CD4-positive, alpha-beta T cell treated with Interleukin-15 for 4 hours (primary cell): ENCODE results near the gene CYCS.
"Not testable (repeated sequence)": the region's sequence is repeated elsewhere in the genome, so short reads cannot be mapped to it uniquely, and the experiment has no call there.

Experiments
- DNase-seq: peaks from one replicate; pipeline ENCODE4 v3.0.0-alpha.2; 2020; ENCODE audit warnings: low spot score

The CYCS gene

DNA sequence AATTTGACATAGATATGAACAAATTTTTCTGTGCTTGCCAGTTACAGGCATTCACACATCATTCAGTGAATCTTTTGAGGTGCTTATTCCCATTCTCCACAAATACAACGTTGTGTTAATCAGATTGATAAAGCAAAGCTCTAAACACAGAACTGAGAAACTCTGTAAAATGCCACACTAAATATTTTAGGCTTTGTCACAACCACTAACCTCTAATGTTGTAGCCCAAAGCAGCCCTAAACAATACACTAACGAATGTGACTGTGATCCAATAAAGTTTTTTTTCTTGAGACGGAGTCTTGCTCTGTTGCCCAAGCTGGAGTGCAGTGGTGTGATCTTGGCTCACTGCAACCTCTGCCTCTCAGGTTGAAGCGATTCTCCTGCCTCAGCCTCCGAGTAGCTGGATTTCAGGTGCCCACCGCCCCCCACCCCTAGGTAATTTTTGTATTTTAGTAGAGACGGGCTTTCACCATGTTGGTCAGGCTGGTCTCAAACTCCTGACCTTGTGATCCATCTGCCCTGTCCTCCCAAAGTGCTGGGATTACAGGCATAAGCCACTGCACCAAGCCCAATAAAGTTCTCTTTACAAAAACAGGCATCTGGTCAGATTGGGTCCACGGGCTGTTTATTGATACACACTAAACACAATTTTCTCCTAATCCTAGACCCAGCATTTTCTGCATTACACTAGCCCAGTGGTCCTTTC lies 6.9 kb downstream of the CYCS start:
- DNase-seq: no peak

DNA sequence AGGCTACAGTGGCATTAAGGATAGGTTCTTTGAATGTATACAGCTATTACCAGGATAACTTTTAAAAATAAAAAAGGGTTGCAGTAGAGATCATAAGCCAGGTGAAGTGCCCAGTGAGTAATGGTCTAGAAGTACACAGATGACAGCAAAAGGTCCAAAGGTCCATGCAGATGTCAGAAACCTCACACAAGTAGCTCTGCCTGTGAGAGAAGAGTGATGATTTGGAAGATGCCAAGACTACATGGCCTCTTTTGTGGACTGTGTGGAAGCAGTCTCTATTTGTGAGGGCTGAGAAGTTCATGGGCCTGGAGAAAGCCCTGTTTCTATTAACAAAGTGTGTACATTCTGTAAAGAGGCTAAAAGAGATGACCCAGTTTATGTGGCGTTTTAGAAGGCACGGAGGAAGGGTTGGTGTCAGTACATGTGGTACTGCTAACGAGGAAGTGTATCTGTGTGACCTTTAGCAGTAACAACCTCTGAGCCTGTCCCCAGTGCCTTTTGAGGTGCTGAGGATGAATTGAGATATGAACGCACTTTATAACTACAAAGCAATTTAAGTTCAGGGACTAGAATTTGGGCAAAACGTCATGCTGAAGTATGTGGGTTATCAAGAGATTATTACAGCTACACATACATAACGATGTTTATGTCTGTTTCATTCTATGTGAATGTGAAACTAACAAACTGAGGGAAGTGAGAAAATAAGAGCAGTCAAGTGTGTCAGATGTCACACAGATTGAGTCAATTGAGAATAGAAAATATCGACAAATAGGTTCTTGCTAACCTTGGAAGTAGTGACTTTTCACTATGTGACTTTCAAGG lies 7.6 kb downstream of the CYCS start:
- no peak for DNase-seq

DNA sequence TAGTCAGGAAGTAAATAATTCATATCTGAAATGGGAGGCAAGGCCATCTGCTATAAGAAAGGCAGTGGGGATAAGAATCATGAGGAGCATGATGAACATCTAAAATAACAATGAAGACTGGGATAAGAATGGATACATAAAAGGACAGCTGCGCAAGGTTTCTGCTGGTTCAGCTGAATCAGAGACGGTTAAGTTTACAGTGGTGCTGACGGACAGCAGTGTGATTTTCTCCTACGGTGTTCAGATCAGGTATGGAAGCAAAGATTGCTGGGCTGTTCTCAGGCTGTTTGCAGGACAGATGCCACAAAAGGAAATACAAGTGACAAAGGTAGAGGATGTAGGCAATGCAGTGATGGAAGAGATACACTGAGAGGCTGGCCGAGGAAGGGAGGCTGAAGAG lies 8.4 kb downstream of the CYCS start:
- no peak for DNase-seq

DNA sequence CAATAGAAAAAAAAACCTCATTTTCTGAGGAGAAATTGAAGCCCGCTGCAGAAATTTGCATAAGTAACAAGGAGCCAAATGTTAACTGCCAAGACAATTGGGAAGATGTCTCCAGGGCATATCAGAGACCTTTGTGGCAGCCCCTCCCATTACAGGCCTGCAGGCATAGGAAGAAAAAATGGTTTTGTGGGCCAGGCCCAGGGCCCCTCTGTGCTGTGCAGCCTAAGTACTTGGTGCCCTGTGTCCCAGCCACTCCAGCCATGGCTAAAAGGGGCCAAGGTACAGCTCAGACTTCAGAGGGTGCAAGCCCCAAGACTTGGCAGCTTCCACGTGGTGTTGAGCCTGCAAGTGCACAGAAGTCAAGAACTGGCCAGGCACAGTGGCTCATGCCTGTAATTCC lies 14.5 kb downstream of the CYCS start:
- not testable (repeated sequence) for DNase-seq

DNA sequence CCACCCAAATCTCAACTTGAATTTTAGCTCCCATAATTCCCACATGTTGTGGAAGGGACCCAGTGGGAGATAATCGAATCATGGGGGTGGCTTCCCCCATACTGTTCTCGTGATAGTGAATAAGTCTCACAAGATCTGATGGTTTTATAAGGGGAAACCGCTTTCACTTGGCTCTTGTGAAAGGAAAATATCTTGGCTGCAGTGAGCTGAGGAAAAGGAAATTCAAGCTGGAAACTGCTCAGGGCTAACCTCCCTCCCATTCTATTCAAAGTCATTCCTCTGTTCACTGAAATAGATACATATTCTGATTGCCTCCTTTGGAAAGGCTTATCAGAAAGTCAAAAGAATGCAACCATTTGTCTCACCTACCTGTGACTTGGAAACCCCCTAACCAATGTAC lies 15.8 kb downstream of the CYCS start:
- no peak for DNase-seq

DNA sequence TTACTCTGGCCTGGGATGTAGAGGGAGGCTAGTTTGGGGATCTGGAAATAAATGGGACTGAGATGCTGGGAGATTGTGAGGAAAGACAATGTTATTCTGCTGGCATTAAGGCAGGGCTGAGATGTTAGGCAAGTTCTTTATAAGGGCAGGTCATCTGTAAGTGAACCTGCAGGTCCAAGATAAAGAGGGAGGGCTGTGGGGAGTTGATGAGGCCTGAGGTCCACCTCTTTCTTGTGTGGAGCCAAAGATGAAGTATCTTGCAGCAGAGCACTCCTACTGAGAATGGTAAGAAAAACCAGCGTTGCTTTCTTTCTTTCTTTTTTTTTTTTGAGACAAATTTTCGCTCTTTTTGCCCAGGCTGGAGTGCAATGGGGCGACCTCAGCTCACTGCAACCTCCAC lies 19.1 kb downstream of the CYCS start:
- DNase-seq: no peak

DNA sequence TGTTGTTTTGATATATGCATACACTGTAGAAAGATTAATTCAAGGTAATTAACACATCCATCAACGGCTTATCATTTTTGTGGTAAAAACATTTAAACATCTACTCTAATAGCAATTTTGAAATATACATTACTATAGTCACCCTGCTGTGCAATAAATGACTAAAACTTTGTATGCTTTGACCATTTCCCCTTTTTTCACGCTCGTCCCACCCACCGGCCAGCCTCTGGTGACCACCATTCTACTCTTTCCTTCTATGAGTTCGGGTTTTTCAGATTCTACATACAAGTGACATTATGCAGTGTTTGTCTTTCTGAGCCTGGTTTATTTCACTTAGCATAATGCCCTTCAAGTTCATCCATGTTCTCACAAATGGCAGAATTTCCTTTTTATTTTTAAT lies 21.3 kb downstream of the CYCS start:
- no peak for DNase-seq

DNA sequence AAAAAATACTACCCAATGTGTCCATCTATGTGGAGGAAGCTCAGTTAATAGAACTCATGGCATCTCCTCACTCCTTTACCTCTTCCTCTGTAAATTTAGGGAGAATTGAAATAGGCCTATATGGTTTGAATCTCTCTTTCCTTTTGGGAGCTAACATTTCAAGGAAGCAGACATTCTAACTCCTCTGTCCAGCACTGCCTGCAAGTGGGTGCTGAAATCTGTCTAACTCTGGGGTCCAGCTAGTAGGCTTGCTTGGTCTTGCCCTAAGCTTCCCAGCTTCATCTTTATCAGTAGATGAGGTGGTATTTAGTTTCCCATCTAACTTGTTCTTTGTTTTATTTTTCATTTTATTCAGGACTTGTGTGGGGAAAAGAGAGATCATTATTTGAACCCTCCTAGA lies 23.2 kb downstream of the CYCS start:
- no peak for DNase-seq

DNA sequence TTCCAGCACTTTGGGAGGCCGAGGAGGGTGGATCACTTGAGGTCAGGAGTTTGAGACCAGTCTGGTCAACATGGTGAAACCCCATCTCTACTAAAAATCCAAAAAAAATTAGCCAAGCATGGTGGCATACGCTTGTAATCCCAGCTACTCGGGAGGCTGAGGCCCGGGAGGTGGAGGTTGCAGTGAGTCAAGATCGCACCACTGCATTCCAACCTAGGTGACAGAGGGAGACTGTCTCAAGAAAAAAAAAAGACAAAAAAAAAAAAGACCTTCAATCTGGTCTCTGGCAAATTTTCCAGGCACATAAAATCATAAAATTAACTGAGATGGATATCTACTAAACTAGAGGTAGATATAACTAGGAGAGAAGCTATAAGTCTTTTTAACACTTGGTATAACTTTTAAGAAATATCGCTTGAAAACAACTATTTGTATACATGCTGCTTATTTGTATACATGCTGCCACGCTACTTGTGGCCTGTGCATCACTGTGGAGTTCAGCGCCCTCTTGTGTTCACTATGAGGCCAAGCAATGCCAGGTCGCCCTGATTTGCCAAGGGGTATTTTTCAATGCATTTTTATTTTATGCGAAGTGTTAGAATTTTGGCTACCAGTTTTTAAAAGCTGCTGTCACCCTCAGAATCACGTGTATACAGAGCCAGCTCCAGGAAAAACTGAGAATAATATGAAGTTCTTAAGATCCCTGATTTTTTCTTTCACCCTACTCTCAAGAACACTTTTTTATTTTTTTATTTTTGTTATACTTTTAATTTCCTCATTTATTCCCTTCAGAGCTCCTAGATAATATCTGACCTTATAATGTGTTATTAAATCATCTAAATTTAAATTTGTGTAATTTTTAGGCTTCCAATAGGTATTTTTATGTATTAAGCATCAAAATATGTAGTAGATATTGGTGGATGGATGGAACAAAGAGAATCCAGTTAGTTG lies 26.7 kb downstream of the CYCS start:
- DNase-seq: peak; percentile 62

DNA sequence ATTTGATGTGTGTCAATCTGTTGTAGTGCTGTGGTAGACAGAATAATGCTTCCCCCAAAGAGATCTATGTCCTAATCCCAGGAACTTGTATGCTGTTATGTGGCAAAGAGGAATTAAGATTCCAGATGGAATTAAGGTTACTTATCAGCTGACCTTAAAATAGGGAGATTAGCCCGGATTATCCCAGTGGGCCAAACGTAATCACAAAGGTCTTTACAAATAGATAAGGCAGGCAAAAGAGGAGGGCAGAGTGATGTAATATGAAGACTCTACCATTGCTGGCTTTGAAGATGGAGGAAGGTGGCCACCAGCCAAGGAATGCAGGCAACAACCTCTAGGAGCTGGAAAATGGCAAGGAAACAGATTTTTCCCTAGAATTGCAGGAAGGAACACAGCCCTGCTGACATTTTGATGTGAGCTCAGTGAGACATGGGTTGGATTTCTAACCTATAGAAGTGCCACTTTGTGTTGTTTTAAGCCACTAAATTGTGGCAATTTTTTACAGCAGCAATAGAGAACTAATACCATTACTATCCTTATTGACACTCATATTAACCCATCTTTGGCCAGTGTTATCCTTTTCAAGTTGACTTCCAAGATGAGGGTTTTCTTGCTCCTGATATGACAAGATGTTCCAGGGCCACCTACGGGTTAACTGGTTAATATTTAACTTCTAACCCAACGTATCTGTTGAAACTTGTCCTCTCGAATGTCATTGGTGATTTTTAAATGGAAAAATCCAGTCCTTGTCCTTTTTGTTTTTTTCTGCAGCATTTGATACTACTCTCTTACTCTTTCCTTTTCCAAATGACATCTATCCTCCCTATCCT lies 29.3 kb downstream of the CYCS start:
- no peak for DNase-seq

DNA sequence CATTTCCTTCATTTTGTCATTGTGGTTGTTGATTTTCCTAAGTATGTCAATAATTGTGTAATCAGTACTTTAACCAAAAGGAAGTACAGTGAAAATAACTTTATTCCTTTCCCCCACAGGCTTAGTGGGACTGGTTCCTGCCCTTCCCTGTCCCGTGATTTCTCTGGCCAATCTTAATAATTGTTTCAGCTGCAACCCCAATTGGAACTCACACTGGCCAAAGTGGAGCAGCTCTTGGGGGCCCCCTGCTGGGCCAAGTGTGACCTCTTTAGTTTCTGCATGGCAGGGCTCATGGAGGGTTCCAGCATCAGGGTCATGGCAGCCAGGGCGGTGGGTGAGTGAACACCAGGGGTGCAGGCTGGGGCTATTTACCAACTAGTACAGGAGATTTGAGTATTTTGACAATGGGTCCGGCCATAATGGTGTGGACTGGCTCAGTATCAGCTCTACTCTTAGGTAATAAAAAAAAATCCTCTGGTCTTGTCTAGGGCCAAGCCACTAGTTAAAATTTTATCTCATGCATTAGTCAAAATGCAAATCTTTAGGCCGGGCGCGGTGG lies 31.7 kb downstream of the CYCS start:
- peak; percentile 74 for DNase-seq

DNA sequence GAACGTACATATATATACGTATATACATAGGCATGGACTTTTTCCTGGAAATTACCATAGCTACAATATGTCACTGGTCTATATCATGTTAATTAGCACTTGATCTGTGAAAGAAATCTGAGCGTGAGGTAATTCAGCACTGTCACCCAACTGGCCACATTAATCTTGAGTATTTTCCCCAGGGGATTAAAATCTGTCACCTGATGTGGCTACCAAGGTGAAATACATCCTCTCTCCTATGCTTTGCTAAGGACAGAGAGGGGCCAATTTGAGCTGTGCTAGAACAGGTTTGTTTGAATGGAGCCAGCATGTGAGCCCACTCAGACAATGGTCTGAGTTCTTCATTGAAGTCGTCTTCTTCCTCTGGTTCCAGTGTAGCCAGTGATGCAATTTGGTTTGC lies 33.3 kb downstream of the CYCS start:
- no peak for DNase-seq

DNA sequence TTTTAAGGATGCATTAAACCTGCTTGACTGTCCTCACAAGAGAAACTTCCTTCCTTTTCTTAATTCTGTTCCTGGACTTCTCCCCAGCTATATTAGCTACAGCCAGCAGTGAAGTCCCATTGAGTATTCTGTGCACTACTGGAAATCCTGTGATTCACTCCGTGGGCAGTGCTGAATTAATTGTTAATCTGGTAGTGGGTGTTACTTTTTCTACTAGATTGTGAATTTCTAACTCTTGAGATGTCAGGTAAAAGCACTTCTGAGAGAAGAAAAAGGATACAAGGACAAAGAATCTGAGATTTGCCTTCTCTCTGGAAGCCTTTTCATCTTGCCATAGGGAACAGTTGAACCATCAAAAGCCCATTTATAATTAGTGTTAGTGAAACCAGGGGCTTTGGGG lies 33.9 kb downstream of the CYCS start:
- DNase-seq: no peak

DNA sequence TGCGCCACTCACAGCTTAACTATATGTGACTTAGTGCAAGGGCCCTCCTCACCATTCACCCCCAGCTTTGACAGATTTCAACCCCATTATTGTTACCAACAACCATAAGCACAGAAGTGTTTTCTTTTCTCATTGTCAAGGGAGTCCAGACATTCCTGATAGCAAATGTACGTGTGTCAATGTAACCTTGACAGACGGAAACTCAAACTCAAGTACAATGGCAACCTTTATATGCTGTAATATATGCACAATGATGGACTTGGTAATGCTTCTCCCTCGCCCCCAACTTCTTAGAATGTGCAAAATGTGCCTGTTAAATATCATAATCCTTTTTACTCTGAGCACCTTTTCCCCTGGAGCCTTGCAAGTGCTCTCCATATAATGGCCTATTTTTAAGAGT lies 34.7 kb downstream of the CYCS start:
- DNase-seq: no peak

DNA sequence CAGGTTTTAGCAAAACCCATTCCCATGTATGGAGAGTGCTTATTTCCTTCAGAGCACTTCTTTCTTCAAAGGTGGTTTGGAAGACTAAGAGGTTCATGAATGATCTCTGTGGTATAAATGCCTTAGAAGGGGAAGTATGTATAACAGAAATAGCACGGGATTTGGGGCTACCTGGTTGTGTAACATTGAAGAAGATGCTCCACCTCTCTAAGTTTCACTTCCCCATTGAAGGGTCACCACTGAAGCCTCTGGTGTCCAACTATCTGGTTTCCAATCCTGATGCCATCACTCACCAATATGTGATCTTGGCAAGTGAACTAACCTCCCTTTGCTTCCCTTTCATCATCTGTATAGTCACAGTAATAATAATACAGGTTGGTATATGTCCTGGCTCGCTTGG lies 37.2 kb downstream of the CYCS start:
- no peak for DNase-seq

DNA sequence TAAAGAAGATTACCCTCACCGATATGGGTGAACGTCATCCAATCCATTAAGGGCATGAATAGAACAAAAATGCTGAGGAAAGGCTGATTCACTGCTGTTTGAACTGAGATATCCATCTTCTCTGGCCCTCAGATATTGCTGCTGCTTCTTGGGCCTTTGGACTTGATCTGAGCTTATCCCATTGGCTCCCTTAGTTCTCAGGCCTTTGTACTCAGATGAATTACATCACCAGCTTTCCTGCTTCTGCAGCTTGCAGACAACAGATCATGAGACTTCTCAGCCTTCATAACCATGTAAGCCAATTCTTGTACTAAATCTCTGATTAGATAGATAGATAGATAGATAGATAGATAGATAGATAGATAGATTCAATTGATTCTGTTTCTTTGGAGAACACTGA lies 40.2 kb downstream of the CYCS start:
- no peak for DNase-seq

DNA sequence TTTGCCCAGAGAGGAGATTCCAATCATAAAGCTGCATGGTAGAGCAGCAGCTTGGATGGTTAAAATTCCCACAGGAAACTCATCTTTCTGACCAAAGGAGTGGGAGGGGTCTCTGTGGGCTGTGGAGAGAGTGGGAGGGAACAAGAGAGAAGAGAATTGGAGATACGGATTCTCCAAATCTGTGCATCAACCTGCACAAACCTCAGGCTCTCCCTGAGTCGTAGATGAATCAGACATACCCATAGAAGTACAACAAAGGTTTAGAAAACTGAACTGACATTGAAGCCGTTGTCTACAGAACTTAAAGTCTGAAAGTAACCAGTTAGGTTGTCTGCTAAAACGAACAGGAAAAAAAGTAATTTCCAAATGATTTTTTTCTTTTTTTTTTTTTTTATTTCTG lies 41.9 kb downstream of the CYCS start:
- no peak for DNase-seq

DNA sequence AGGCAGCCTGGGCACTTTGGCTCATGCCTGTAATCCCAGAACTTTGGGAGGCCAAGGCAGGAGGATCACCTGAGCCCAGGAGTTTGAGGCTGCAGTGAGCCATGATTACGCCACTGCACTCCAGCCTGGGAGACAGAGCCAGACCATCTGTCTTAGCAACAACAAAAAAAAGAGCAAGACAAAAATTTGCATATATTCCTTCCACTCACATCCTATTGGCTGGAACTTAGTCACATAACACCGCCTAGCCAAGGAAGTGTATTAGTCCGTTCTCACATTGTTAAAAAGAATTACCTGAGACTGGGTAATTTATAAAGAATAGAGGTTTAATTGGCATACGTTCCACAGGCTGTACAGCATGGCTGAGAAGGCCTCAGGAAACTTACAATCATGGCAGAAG lies 43.0 kb downstream of the CYCS start:
- DNase-seq: not testable (repeated sequence)

DNA sequence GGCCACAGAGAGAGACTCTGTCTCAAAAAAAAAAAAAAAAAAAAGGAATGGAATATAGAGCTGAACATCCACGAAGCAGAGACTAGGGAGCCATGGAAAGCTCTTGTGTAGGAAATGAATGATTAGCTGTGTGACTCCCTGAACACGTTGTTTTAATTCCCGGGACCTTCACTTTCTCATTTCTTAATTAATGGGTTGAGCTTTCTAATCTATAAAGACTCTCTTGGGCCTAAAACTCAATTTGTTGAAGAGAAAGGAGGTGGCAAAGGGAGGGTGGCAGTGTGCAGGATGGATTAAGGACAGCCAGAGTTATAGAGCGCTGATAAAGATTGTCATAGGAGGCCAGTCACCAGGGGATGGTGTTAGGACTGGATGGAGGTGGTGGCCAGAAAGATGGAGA lies 48.0 kb downstream of the CYCS start:
- no peak for DNase-seq

DNA sequence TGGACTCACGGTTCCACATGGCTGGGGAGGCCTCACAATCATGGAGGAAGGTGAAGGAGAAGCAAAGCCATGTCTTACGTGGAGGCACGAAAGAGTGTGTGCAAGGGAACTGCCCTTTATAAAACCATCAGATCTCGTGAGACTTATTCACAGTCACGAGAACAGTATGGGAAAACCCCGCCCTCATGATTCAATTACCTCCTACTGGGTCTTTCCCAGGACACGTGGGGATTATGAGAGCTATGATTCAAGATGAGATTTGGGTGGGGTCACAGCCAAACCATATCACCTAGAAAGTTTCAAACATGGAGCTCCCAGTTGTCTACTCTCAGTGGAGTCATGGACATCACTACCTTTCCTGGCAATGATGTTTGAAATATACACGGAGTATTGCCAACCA lies 49.6 kb downstream of the CYCS start:
- DNase-seq: no peak

DNA sequence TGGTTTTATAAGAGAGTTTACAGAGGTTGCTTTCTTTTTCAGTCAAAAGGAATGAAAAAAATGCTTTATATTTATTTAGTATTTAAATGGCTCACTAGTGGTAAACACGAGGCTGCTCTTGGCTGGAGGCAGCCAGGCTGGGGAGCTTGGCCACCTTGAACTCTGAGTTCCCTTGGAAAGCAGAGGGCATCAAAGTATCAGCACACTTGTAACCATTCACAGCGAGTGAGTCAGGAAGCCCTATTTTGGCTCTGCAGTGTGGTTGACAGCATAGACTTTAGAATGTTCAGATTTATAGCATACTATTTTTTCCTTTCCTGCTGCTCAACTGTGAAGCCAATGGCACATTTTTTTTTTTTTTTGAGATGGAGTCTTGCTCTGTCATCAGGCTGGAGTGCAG lies 51.6 kb downstream of the CYCS start:
- DNase-seq: no peak
